Ishikawa (cell line): ENCODE measurements around the gene NR6A1.

Source experiments
- CEBPB ChIP-seq: IDR thresholded peaks from 2 replicates; pipeline ENCODE4 v1.6.1; 2012
- CREB1 ChIP-seq: IDR thresholded peaks from 2 replicates; pipeline ENCODE4 v1.6.1; 2012; ENCODE audit warnings: low read depth
- EGR1 ChIP-seq: IDR thresholded peaks from 2 replicates; pipeline ENCODE4 v1.6.1; 2012
- EP300 ChIP-seq: IDR thresholded peaks from 2 replicates; pipeline ENCODE4 v1.6.1; 2012; ENCODE audit warnings: borderline replicate concordance
- MAX ChIP-seq: IDR thresholded peaks from 2 replicates; pipeline ENCODE4 v1.6.1; 2012
- RAD21 ChIP-seq: IDR thresholded peaks from 2 replicates; pipeline ENCODE4 v1.6.1; 2012; ENCODE audit warnings: low read depth
- REST ChIP-seq: IDR thresholded peaks from 2 replicates; pipeline ENCODE4 v1.6.1; 2012; ENCODE audit warnings: low read depth, mild to moderate bottlenecking
- TAF1 ChIP-seq: IDR thresholded peaks from 2 replicates; pipeline ENCODE4 v1.6.1; 2012; ENCODE audit warnings: low read depth, mild to moderate bottlenecking
- TEAD4 ChIP-seq: IDR thresholded peaks from 2 replicates; pipeline ENCODE4 v1.6.1; 2012
- USF1 ChIP-seq: IDR thresholded peaks from 2 replicates; pipeline ENCODE4 v1.6.1; 2012
- YY1 ChIP-seq: IDR thresholded peaks from 2 replicates; pipeline ENCODE4 v1.6.1; 2012; ENCODE audit warnings: low read depth
- ZBTB7A ChIP-seq: IDR thresholded peaks from 2 replicates; pipeline ENCODE4 v1.6.1; 2012; ENCODE audit warnings: low read depth

GRCh38 chr9:124487260-124488182 lies 283.6 kb downstream of the NR6A1 start:
- no peak for TF ChIP-seq CREB1
- no peak for TF ChIP-seq MAX
- no peak for TF ChIP-seq EP300
- TF ChIP-seq TEAD4, result no peak
- TF ChIP-seq YY1, result no peak
- TF ChIP-seq CEBPB, result no peak
- no peak for TF ChIP-seq EGR1
- no peak for TF ChIP-seq RAD21
- TF ChIP-seq REST, result no peak
- TF ChIP-seq ZBTB7A, result no peak
- TF ChIP-seq TAF1, result no peak
- no peak for TF ChIP-seq USF1
